Ascending aorta (tissue), 2 donors: ENCODE measurements around the gene MCFD2. TPM values are rescaled to one million over a fixed set of nuclear protein-coding genes. Genes with fewer than 3 reads are reported as not detected.

Experiments used
- DNase-seq, 2 donors: peaks; one replicate each; pipeline ENCODE4 v3.0.0-alpha.2; 2019; ENCODE audit warnings: low spot score in 2 of 2
- H3K27ac ChIP-seq, 2 donors: fragments of 200-600 bp; sonication (generic); one replicate each; pipeline ENCODE4 v1.5.1; 2016 to 2017; ENCODE audit warnings: mild to moderate bottlenecking in 1 of 2
- H3K27me3 ChIP-seq: fragments of 200-600 bp; sonication (generic); one replicate; pipeline ENCODE4 v1.5.1; 2017
- H3K36me3 ChIP-seq, 2 donors: fragments of 200-600 bp; sonication (generic); one replicate each; pipeline ENCODE4 v1.5.1; 2016
- H3K4me1 ChIP-seq, 2 donors: fragments of 200-600 bp; sonication (generic); one replicate each; pipeline ENCODE4 v1.5.1; 2016 to 2017; ENCODE audit warnings: mild to moderate bottlenecking in 1 of 2
- H3K4me3 ChIP-seq, 2 donors: fragments of 200-600 bp; sonication (generic); one replicate each; pipeline ENCODE4 v1.5.1; 2016 to 2017; ENCODE audit warnings: mild to moderate bottlenecking in 1 of 2
- H3K9me3 ChIP-seq, 2 donors: fragments of 200-600 bp; sonication (generic); one replicate each; pipeline ENCODE4 v1.5.1; 2016
- CTCF ChIP-seq, 3 experiments: fragments of 200-600 bp in 2 of 3; fragments of 450-650 bp in 1 of 3; sonication (generic) in 2 of 3; IDR thresholded peaks; one replicate each; pipeline ENCODE4 v1.5.1; 2016 to 2019; ENCODE audit warnings: antibody characterized with exemption in 3 of 3, mild to moderate bottlenecking in 1 of 3, moderate library complexity in 1 of 3
- intact Hi-C: fragments of 100-400 bp; cut with DNase I; formaldehyde crosslinking; loops from one replicate; pipeline ENCODE4 v1.15.1; 2023
- total RNA-seq: library from RNA; depleted of rRNA; stranded (reverse); fragments of >200 nt; gene quantifications from one replicate; pipeline ENCODE4 v1.1.0, GENCODE V29; 2016

MCFD2 gene
- total RNA-seq, 1 donor from 2014 or later = 171 TPM

GRCh38 chr2:46891956-46892553, 23.6 kb downstream of the MCFD2 start:
- Histone ChIP-seq H3K27ac (no peak overlapping the region), H3K27me3 (no peaks in the 10 kb centered on the region), H3K9me3 (no peaks in the 10 kb centered on the region), H3K36me3 (no peaks in the 10 kb centered on the region), H3K4me3 (no peak overlapping the region), H3K4me1 (no peaks in the 10 kb centered on the region)
- intact Hi-C loops = no loop called here
- no peak for TF ChIP-seq CTCF (IDR thresholded peaks at IDR 0.05)
- no peak for DNase-seq

- peaks cover 0 to 10% of the 10 kb centered on the region in 2 donors for H3K4me1 ChIP-seq
- H3K27ac ChIP-seq = no peak overlapping the region
- intact Hi-C loops = no loop called here
- H3K27me3 ChIP-seq = no peaks in the 10 kb centered on the region
- TF ChIP-seq CTCF (IDR thresholded peaks at IDR 0.05) = no peak
- no peaks in the 10 kb centered on the region for H3K36me3 ChIP-seq
- no peak for DNase-seq
- H3K4me3 ChIP-seq = no peak overlapping the region
- no peaks in the 10 kb centered on the region for H3K9me3 ChIP-seq
Observed at GRCh38 chr2:46888421-46888952, 27.1 kb downstream of the MCFD2 start.

GRCh38 chr2:46887028-46887885, 28.3 kb downstream of the MCFD2 start:
- no peak overlapping the region for H3K27ac ChIP-seq
- no peak overlapping the region for H3K4me3 ChIP-seq
- intact Hi-C loops = no loop called here
- peaks cover 2 to 10% of the 10 kb centered on the region in 2 donors for H3K4me1 ChIP-seq
- TF ChIP-seq CTCF (IDR thresholded peaks at IDR 0.05) = no peak
- no peaks in the 10 kb centered on the region for H3K27me3 ChIP-seq
- no peaks in the 10 kb centered on the region for H3K36me3 ChIP-seq
- no peak for DNase-seq
- H3K9me3 ChIP-seq = no peaks in the 10 kb centered on the region

- Histone ChIP-seq H3K4me1 (peaks cover 3 to 10% of the 10 kb centered on the region in 2 donors), H3K36me3 (no peaks in the 10 kb centered on the region), H3K27me3 (no peaks in the 10 kb centered on the region), H3K27ac (no peak overlapping the region), H3K4me3 (no peak overlapping the region), H3K9me3 (no peaks in the 10 kb centered on the region)
- no peak for TF ChIP-seq CTCF (IDR thresholded peaks at IDR 0.05)
- intact Hi-C loops = no loop called here
- DNase-seq = no peak
Observed at GRCh38 chr2:46886268-46887027, 29.2 kb downstream of the MCFD2 start.

GRCh38 chr2:46885376-46885775, 30.2 kb downstream of the MCFD2 start:
- H3K4me3 ChIP-seq = no peak overlapping the region
- peak overlapping the region; percentile 62 to 71 for H3K27ac ChIP-seq
- H3K36me3 ChIP-seq = no peaks in the 10 kb centered on the region
- no peak for TF ChIP-seq CTCF (IDR thresholded peaks at IDR 0.05)
- H3K4me1 ChIP-seq = peaks cover 3 to 10% of the 10 kb centered on the region in 2 donors
- intact Hi-C loops = no loop called here
- DNase-seq = no peak
- no peaks in the 10 kb centered on the region for H3K27me3 ChIP-seq
- no peaks in the 10 kb centered on the region for H3K9me3 ChIP-seq
